ENCODE results near the gene DMD.
A peak's percentile ranks its signal among the peaks of the same experiment; 100 is the strongest.

The DMD gene

GRCh38 chrX:31258166-31258565 lies 1953.2 kb downstream of the DMD start:
- no peak for DNase-seq

GRCh38 chrX:31255310-31256033 lies 1955.9 kb downstream of the DMD start:
- no peak for DNase-seq

GRCh38 chrX:31252133-31252532 lies 1959.2 kb downstream of the DMD start:
- DNase-seq, result no peak

- no peak for DNase-seq
These were observed 1960.0 kb downstream of the DMD start for GRCh38 chrX:31251336-31251735.

- DNase-seq, result no peak
These were observed 1965.6 kb downstream of the DMD start for GRCh38 chrX:31245714-31246113.

GRCh38 chrX:31243804-31244203 lies 1967.5 kb downstream of the DMD start:
- no peak for DNase-seq

- no peak for DNase-seq
These were observed 1970.4 kb downstream of the DMD start for GRCh38 chrX:31240982-31241381.

- DNase-seq, result no peak
These were observed 1974.2 kb downstream of the DMD start for GRCh38 chrX:31237189-31237588.

- no peak for DNase-seq
These were observed 1975.1 kb downstream of the DMD start for GRCh38 chrX:31236231-31236630.

- no peak for DNase-seq
These were observed 1977.3 kb downstream of the DMD start for GRCh38 chrX:31233941-31234496.

GRCh38 chrX:31232506-31232905 lies 1978.8 kb downstream of the DMD start:
- no peak for DNase-seq

- no peak for DNase-seq
These were observed 1982.4 kb downstream of the DMD start for GRCh38 chrX:31228909-31229308.

GRCh38 chrX:31228415-31228832 lies 1982.9 kb downstream of the DMD start:
- no peak for DNase-seq

- no peak for DNase-seq
These were observed 1984.1 kb downstream of the DMD start for GRCh38 chrX:31227250-31227649.

GRCh38 chrX:31225819-31226218 lies 1985.5 kb downstream of the DMD start:
- no peak for DNase-seq

GRCh38 chrX:31224381-31225012 lies 1986.9 kb downstream of the DMD start:
- no peak for DNase-seq

- no peak for DNase-seq
These were observed 1987.5 kb downstream of the DMD start for GRCh38 chrX:31223817-31224216.

- DNase-seq, result no peak
These were observed 1988.4 kb downstream of the DMD start for GRCh38 chrX:31222946-31223345.

GRCh38 chrX:31219174-31219573 lies 1992.2 kb downstream of the DMD start:
- DNase-seq, result no peak

GRCh38 chrX:31217084-31217483 lies 1994.3 kb downstream of the DMD start:
- no peak for DNase-seq

GRCh38 chrX:31215277-31215815 lies 1996.0 kb downstream of the DMD start:
- DNase-seq, result no peak

- DNase-seq, result peak in 1 of 2 experiments; percentile 67
These were observed 1997.4 kb downstream of the DMD start for GRCh38 chrX:31213941-31214340.

- DNase-seq, result peak in 1 of 2 experiments; percentile 32
These were observed 1998.2 kb downstream of the DMD start for GRCh38 chrX:31212856-31213748.

Data from NCI-H2081 (cell line).